ENCODE results near the gene ARR3. TPM values are rescaled to one million over a fixed set of nuclear protein-coding genes. Genes with fewer than 3 reads are reported as not detected.
A peak's percentile ranks its signal among the peaks of the same experiment; 100 is the strongest.
"Not testable (repeated sequence)": the region's sequence is repeated elsewhere in the genome, so short reads cannot be mapped to it uniquely, and the experiment has no call there.

Gene ARR3
- total RNA-seq, 1 donor from 2014 or later = not detected

GRCh38 chrX:70279081-70279480 lies 10.9 kb downstream of the ARR3 start:
- DNase-seq (ENCODE audit: low read depth) = no peak

- DNase-seq (ENCODE audit: low read depth) = no peak
These were observed 12.4 kb downstream of the ARR3 start for GRCh38 chrX:70280573-70280972.

GRCh38 chrX:70281951-70282350 lies 13.8 kb downstream of the ARR3 start, which contains the start of gene RAB41:
TSS of gene RAB41 (plus strand) at chrX:70282172. CDS start at chrX:70282218, 46 bp downstream.
- DNase-seq (ENCODE audit: low read depth) = no peak

- no peak for DNase-seq (ENCODE audit: low read depth)
These were observed 21.1 kb downstream of the ARR3 start for GRCh38 chrX:70289168-70289792.

GRCh38 chrX:70289793-70290770 lies 21.9 kb downstream of the ARR3 start, which contains the start of the genes KIF4A and PDZD11:
TSS of gene KIF4A (plus strand) at chrX:70290104. CDS start at chrX:70290459, 355 bp downstream.
TSS of gene PDZD11 (minus strand) at chrX:70289927. CDS start at chrX:70289341, 586 bp downstream.
- DNase-seq (ENCODE audit: low read depth) = peak; percentile 84

GRCh38 chrX:70292788-70293187 lies 24.7 kb downstream of the ARR3 start:
- peak; percentile 4 for DNase-seq (ENCODE audit: low read depth)

- no peak for DNase-seq (ENCODE audit: low read depth)
These were observed 25.5 kb downstream of the ARR3 start for GRCh38 chrX:70293621-70294020.

- DNase-seq (ENCODE audit: low read depth) = peak; percentile 14
These were observed 33.6 kb downstream of the ARR3 start for GRCh38 chrX:70301716-70302115.

GRCh38 chrX:70313503-70313902 lies 45.4 kb downstream of the ARR3 start:
- peak; percentile 9 for DNase-seq (ENCODE audit: low read depth)

- DNase-seq (ENCODE audit: low read depth) = no peak
These were observed 54.6 kb downstream of the ARR3 start for GRCh38 chrX:70322784-70323183.

GRCh38 chrX:70323628-70324027 lies 55.5 kb downstream of the ARR3 start:
- DNase-seq (ENCODE audit: low read depth) = not testable (repeated sequence)

GRCh38 chrX:70324326-70324725 lies 56.2 kb downstream of the ARR3 start:
- DNase-seq (ENCODE audit: low read depth) = no peak

- DNase-seq (ENCODE audit: low read depth) = no peak
These were observed 63.0 kb downstream of the ARR3 start for GRCh38 chrX:70331161-70331560.

Other genes starting within 250 kb of the ARR3 start
- gene AWAT2, start 218.4 kb upstream of the ARR3 start, total RNA-seq = not detected in 2 replicates
- not detected in 2 replicates for gene OTUD6A, start 205.9 kb upstream of the ARR3 start, total RNA-seq
- 49.9 and 52.3 TPM in 2 replicates for gene IGBP1, start 134.9 kb upstream of the ARR3 start, total RNA-seq
- not detected in 2 replicates for gene DGAT2L6, start 90.9 kb upstream of the ARR3 start, total RNA-seq
- not detected in 2 replicates for gene AWAT1, start 33.7 kb upstream of the ARR3 start, total RNA-seq
- not detected in 2 replicates for gene P2RY4, start 8.1 kb upstream of the ARR3 start, total RNA-seq
- gene RAB41, start 13.8 kb downstream of the ARR3 start, total RNA-seq = not detected in 2 replicates
- gene PDZD11, start 21.6 kb downstream of the ARR3 start, total RNA-seq = 57.4 and 65.2 TPM in 2 replicates
- 0.27 and 0.36 TPM in 2 replicates for gene KIF4A, start 21.8 kb downstream of the ARR3 start, total RNA-seq
- not detected in 2 replicates for gene GDPD2, start 155.0 kb downstream of the ARR3 start, total RNA-seq
- 1.0 and 1.2 TPM in 2 replicates for gene DLG3, start 176.5 kb downstream of the ARR3 start, total RNA-seq